ENCODE data around the gene KLHL40.

DNA sequence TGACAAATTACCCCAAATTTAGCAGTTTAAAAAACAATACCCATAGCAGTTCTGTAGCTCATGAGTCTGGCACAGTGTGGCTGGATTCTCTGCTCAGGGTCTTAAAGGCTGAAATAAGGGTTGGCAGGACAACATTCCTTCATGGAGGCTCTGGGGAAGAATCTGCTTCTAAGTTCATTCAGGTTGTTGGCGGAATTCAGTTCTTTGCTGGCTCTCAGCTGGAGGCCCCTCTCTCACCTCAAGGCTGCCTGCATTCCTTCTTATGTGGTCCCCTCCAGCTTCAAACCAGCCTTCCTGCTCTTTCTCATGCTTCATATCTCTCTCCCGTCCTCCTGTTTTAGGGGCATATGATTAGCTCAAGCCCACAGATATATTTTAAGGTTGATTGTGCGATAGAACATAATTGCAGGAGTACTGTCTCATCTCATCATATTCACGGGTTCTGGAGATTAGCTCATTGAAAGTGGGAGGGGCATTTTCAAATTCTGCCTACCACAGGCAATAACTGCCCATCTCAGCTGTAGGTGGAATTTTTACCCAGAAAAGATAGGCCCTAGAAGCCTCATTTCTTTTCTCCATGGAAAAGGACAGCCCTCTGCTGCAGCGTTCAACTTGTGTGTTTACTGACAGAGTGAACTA lies 37.4 kb upstream of the KLHL40 start:
- TF ChIP-seq, protein P1, sequence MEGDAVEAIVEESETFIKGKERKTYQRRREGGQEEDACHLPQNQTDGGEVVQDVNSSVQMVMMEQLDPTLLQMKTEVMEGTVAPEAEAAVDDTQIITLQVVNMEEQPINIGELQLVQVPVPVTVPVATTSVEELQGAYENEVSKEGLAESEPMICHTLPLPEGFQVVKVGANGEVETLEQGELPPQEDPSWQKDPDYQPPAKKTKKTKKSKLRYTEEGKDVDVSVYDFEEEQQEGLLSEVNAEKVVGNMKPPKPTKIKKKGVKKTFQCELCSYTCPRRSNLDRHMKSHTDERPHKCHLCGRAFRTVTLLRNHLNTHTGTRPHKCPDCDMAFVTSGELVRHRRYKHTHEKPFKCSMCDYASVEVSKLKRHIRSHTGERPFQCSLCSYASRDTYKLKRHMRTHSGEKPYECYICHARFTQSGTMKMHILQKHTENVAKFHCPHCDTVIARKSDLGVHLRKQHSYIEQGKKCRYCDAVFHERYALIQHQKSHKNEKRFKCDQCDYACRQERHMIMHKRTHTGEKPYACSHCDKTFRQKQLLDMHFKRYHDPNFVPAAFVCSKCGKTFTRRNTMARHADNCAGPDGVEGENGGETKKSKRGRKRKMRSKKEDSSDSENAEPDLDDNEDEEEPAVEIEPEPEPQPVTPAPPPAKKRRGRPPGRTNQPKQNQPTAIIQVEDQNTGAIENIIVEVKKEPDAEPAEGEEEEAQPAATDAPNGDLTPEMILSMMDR (IDR thresholded peaks at IDR 0.05; ENCODE audit: borderline replicate concordance, extremely low read depth, low read length, poor library complexity, severe bottlenecking): no peak
- no peak for TF ChIP-seq EZH2 (IDR thresholded peaks at IDR 0.05; ENCODE audit: borderline replicate concordance, low read depth, low read length, severe bottlenecking)

Measured in DND-41 (cell line).